SK-N-MC (cell line): ENCODE results near the gene CNMD.

Source experiments
- EZH2 ChIP-seq: fragments of 200-600 bp; sonication (generic); IDR thresholded peaks from one replicate; pipeline ENCODE4 v1.6.1; 2017; ENCODE audit warnings: antibody characterized with exemption
- POLR2AphosphoS5 ChIP-seq: IDR thresholded peaks from 2 replicates; pipeline ENCODE4 v1.6.1; 2012; ENCODE audit warnings: mild to moderate bottlenecking, low read depth, low read length, borderline replicate concordance

DNA sequence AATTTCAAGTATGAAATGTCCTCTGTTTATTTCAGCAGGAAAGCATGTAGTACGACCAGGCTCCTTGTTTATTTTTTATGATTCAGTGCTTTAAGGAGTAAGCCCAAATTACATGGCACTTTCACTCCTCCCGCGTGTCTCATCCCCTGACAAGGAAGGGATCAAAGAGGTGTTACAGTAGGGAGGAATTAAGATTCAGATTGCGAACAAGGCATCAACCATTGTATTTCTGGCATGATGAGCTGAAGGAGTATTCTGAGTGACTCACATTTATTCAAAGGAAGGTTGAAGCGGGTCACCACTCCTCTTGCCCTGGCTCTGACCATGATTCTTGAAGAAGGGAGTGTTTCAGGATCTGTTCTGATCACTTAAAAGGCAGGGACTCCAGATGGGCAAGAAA is 46.1 kb upstream of the CNMD start:
- no peak for TF ChIP-seq POLR2AphosphoS5
- no peak for TF ChIP-seq EZH2
